ENCODE measurements around the gene TMEM132C.
A peak's percentile ranks its signal among the peaks of the same experiment; 100 is the strongest.

The TMEM132C gene

GRCh38 chr12:128606970-128607369 lies 340.0 kb downstream of the TMEM132C start:
- DNase-seq (ENCODE audit: low read depth in 3 of 3, low spot score in 1 of 3), result no peak

GRCh38 chr12:128607641-128608040 lies 340.7 kb downstream of the TMEM132C start:
- no peak for DNase-seq (ENCODE audit: low read depth in 3 of 3, low spot score in 1 of 3)

GRCh38 chr12:128609861-128610260 lies 342.9 kb downstream of the TMEM132C start:
- no peak for DNase-seq (ENCODE audit: low read depth in 3 of 3, low spot score in 1 of 3)

GRCh38 chr12:128611736-128612135 lies 344.8 kb downstream of the TMEM132C start:
- no peak for DNase-seq (ENCODE audit: low read depth in 3 of 3, low spot score in 1 of 3)

- DNase-seq (ENCODE audit: low read depth in 3 of 3, low spot score in 1 of 3), result no peak
Measured at GRCh38 chr12:128612150-128612850, 345.3 kb downstream of the TMEM132C start.

- no peak for DNase-seq (ENCODE audit: low read depth in 3 of 3, low spot score in 1 of 3)
Measured at GRCh38 chr12:128613837-128614590, 347.0 kb downstream of the TMEM132C start.

- DNase-seq (ENCODE audit: low read depth in 3 of 3, low spot score in 1 of 3), result no peak
Measured at GRCh38 chr12:128617304-128617833, 350.4 kb downstream of the TMEM132C start.

- no peak for DNase-seq (ENCODE audit: low read depth in 3 of 3, low spot score in 1 of 3)
Measured at GRCh38 chr12:128619263-128619662, 352.3 kb downstream of the TMEM132C start.

GRCh38 chr12:128621304-128621703 lies 354.3 kb downstream of the TMEM132C start:
- no peak for DNase-seq (ENCODE audit: low read depth in 3 of 3, low spot score in 1 of 3)

GRCh38 chr12:128623748-128624147 lies 356.8 kb downstream of the TMEM132C start:
- DNase-seq (ENCODE audit: low read depth in 3 of 3, low spot score in 1 of 3), result no peak

- DNase-seq (ENCODE audit: low read depth in 3 of 3, low spot score in 1 of 3), result no peak
Measured at GRCh38 chr12:128626808-128627320, 359.9 kb downstream of the TMEM132C start.

GRCh38 chr12:128627659-128628058 lies 360.7 kb downstream of the TMEM132C start:
- DNase-seq (ENCODE audit: low read depth in 3 of 3, low spot score in 1 of 3), result no peak

GRCh38 chr12:128629979-128630378 lies 363.0 kb downstream of the TMEM132C start:
- no peak for DNase-seq (ENCODE audit: low read depth in 3 of 3, low spot score in 1 of 3)

- no peak for DNase-seq (ENCODE audit: low read depth in 3 of 3, low spot score in 1 of 3)
Measured at GRCh38 chr12:128637642-128638606, 371.0 kb downstream of the TMEM132C start.

- no peak for DNase-seq (ENCODE audit: low read depth in 3 of 3, low spot score in 1 of 3)
Measured at GRCh38 chr12:128639089-128639488, 372.1 kb downstream of the TMEM132C start.

- no peak for DNase-seq (ENCODE audit: low read depth in 3 of 3, low spot score in 1 of 3)
Measured at GRCh38 chr12:128643155-128643554, 376.2 kb downstream of the TMEM132C start.

- peak in 1 of 3 donors; percentile 9 for DNase-seq (ENCODE audit: low read depth in 3 of 3, low spot score in 1 of 3)
Measured at GRCh38 chr12:128644664-128645296, 377.8 kb downstream of the TMEM132C start.

GRCh38 chr12:128649902-128650301 lies 382.9 kb downstream of the TMEM132C start:
- no peak for DNase-seq (ENCODE audit: low read depth in 3 of 3, low spot score in 1 of 3)

- no peak for DNase-seq (ENCODE audit: low read depth in 3 of 3, low spot score in 1 of 3)
Measured at GRCh38 chr12:128652136-128652751, 385.3 kb downstream of the TMEM132C start.

- no peak for DNase-seq (ENCODE audit: low read depth in 3 of 3, low spot score in 1 of 3)
Measured at GRCh38 chr12:128654468-128654867, 387.5 kb downstream of the TMEM132C start.

All from stimulated activated CD4-positive, alpha-beta T cell treated with anti-CD3 and anti-CD28 coated beads, TNF-alpha, amount 100 ng/mL, for 1 hour (primary cell).